LNCAP (cell line): ENCODE data around the gene PAFAH1B1.

Experiments used
- TF ChIP-seq, protein P1 (sequence below): fragments of 450-650 bp; IDR thresholded peaks from 2 replicates; pipeline ENCODE4 v1.5.1; 2017; ENCODE audit warnings: mild to moderate bottlenecking

The PAFAH1B1 gene

DNA sequence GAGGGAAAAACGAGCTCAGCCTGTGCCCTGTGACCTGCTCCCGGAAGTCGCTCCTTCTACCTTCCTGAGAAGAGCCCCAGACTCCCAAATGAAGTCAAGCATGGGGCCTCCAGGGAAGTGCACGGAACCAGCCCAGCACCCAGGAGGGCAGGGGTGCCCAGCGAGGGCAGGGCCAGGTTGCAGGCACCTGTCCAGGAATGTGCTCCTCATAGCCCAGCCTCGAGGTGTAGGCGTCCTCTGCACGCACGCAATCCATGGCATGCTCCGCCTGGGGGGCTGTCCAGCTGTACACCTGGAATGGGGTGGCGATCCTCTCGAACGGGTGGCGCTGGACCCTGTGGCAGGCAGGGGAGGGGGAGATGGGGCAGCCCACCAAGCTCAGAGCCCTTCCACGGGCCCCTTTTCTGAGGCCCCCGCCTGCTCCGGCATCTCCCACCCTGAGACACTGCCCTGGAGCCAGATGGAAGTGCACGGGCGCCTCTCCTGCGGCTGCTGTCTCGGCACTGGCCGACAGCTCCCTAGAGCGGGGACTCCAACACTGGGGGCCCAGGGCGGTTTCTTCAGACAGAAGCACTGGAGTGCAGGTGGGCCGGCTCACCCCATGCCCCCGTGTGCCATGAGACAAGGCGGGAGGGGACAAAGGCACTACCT lies 107.2 kb downstream of the PAFAH1B1 start:
- TF ChIP-seq, protein P1, sequence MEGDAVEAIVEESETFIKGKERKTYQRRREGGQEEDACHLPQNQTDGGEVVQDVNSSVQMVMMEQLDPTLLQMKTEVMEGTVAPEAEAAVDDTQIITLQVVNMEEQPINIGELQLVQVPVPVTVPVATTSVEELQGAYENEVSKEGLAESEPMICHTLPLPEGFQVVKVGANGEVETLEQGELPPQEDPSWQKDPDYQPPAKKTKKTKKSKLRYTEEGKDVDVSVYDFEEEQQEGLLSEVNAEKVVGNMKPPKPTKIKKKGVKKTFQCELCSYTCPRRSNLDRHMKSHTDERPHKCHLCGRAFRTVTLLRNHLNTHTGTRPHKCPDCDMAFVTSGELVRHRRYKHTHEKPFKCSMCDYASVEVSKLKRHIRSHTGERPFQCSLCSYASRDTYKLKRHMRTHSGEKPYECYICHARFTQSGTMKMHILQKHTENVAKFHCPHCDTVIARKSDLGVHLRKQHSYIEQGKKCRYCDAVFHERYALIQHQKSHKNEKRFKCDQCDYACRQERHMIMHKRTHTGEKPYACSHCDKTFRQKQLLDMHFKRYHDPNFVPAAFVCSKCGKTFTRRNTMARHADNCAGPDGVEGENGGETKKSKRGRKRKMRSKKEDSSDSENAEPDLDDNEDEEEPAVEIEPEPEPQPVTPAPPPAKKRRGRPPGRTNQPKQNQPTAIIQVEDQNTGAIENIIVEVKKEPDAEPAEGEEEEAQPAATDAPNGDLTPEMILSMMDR: no peak

DNA sequence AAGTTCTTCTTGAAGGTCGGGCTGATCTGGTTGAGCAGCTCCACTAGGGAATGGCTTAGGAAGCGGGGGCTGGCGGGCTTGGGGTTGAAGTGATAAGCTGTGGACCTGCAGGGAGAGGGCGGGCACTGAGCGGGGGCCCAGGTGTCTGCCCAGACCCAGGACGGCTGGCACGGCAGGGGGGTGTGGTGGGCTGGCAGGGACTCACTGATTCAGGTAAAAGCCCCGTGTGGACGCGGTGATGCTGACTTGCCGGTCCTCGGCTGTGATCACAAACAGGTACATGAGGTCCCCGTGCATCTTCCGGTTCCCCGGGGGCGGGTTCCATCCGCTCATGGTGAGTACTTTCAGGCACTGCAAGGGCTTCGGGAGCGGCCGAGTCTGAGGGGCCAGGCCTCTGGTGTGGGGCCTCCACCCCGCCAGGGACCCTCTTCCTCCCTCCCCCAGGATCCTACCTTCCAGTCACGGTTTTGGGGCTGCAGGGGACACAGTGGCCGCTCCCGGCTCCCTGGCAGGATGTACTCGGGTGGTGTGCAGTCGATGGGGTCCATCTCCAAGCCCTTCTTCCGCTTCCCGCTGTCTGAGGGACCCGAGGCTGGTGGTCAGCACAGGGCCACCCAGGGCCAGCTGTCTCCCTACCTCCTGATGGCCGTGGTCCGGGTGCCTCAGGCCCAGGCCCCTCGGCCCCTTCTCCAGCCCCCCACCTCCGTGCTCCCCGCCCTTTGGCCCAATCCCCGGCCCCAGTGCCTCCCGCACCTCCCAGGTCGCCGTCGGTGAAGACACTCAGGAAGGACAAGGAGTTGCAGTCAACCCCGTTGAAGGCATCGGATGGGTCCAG lies 107.9 kb downstream of the PAFAH1B1 start:
- TF ChIP-seq, protein P1: no peak

DNA sequence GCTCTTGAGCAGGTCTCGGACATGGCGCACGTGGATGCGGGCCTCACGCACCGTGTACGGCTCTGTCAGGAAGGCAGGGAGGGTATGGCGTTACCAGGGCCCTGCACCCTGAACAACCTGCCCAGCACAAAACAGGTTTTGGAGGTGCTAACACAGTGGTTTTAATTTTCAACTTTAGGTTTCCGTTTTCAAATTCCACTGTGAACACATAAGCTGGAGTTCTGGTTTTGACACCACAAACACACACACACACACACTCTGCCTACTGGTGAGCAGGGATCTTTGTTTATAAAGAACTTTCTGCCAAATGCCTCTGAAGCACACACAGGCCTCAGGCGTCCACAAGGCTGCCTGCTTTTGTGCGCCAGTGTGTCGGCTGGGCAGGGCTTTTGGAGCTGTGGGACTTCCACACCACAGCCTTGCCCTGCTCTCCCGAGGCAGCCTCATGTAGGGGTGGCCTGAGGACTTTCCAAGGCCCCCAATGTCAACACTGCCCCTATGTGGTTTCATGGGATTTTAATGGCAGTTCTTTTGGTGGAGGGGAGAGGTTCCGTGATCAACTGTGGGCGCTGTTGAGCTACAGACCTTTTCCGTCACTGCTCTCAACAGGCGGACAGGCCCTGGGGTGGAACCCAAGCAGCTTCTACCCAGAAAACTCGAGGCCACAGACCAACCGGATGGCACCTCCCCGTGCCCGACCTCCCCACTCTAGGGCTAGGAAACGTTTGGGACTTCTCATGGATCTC lies 108.7 kb downstream of the PAFAH1B1 start:
- TF ChIP-seq, protein P1: no peak

DNA sequence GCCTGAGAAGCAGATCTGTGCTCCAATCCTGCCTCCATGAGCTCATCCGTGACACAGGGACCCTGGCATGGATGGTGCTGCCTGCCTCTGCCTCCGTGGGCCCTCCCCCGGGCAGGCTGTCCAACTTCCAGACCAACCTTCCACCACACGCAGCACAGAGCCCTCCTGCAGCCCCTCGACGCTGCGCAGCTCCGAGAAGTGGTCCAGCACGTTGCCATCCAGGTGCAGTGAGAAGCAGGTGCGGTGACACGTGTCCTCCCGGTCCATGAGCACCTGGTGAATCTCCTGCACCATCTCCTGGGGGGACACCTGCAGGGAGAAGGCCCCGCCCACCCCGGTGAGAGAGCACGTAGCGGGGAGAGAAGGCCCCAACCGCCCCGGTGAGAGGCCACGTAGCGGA lies 109.7 kb downstream of the PAFAH1B1 start:
- TF ChIP-seq, protein P1: no peak

DNA sequence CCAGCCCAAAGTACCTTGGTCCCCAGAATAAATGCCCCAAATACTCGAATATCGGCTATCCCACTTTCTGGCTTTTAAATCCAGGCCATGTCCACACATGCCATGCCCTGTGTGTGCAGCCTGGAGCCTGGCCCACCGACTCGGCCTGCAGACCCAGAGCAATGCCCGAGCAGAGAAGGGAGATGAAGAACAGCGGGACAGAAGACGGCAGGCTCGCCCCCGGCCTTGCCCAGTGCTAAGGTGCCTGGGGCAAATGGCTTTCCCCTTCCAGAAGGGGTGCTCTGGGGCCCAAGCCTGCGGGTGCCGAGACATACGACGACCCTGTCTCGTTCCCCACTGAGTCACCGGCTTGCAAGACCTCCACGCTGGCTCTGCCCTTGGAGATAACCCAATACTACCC lies 110.2 kb downstream of the PAFAH1B1 start:
- TF ChIP-seq, protein P1: no peak

DNA sequence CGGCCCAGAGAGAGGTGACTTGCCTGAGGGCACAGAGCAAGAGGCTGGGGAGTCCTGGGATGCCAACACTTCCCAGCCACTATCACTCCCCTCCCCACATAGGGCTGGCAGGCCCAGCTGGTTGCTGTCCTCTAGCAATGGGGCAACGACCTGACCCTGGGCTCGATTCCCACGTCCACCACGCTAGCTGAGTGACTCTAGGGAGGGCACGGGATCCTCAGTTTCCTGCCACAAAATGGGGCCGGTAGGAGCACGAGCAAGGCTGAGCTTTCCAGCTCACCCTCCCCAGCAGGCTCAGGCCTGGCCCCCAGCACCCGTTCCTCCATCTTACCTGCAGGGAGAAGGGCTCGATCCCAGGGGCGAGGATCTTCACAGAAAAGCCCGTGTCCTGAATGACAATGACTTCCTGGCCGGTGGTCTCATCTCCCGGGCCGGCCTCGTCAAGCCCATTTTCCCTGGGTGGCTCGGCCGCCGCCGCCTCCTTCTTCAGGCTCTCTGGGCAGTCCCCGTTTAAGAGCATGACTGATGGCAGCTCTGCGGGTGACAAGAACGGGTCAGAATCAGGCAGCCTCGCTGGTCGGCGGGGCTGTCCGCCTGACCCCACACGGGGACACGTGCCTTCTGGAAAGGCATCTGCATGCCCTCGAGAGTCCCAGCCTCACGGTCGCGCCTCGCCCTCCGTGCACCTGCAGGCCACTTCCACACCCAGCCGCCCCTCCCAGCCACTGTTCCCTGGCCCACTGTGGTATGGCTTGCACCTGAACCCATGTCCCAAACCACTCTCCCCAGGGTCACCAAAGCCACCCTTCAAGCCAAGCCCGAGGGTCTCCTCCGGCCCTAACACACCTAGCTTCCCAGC lies 110.8 kb downstream of the PAFAH1B1 start:
- TF ChIP-seq, protein P1: no peak

DNA sequence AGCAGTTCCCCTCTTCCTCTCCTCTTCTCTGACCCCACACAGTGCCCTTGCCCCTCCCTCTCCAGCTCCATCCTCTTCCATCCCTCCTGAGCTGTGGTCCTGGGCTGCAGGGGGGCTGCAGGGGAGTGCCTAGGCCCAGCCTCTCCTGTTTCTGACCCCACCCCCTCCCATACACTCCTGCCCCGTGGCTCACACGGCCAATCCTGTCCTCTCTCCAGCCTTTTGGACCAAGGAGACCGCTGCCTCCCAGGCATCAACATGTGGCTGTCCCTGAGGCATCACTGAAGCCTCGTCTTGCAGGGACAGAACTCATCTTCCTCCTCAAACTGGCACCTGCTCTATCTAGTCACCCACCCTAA lies 111.4 kb downstream of the PAFAH1B1 start:
- TF ChIP-seq, protein P1: no peak
